NCI-H2196 (cell line): ENCODE data around the gene RPL32.
"Not testable (repeated sequence)": the region's sequence is repeated elsewhere in the genome, so short reads cannot be mapped to it uniquely, and the experiment has no call there.

ENCODE experiments used
- DNase-seq: peaks from one replicate; lab custom pipeline; 2025; ENCODE audit not compliant: unreplicated experiment; lab: John Stamatoyannopoulos, UW

The RPL32 gene

DNA sequence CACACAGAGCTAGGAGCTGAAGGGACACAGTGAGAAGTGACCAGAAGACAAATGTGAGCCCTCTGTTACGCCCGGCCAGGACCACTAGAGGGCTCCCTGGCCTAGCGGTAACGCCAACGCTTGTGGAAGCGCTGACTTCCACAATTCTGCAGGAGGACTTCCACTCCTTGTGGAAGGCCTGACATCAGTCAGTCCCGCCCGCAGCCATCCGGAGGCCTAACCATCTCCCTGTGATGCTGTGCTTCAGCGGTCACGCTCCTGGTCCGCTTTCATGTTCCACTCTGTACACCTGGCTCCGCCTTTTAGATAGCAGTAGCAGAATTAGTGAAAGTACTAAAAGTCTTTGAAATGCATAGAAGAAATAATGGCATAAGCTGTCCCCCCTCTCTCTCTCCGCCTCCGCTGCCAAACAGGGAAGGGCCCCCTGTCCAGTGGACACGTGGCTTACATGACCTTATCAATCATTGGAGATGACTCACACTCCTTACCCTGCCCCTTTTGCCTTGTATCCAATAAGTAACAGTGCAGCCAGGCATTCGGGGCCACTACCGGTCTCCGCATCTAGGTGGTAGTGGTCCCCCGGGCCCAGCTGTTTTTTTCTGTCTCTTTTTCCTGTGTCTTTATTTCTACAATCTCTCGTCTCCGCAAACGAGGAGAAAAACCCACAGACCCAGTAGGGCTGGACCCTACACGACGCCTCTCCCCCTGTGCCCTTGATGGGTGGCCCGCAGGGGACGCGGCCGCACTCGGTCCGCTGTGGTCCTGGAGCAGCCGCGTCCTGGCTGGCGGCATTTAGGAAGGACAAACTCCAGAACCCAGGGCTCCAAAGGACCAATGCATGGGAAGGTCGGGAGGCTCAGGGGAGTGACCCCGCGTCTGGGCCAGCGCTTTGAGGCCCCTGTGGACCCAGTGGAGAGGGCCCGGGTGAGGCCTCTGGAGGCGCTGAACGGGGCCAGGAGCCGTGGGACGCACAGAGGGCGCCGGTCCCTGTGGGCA is 27.0 kb upstream of the RPL32 start:
- DNase-seq = peak; percentile 69

DNA sequence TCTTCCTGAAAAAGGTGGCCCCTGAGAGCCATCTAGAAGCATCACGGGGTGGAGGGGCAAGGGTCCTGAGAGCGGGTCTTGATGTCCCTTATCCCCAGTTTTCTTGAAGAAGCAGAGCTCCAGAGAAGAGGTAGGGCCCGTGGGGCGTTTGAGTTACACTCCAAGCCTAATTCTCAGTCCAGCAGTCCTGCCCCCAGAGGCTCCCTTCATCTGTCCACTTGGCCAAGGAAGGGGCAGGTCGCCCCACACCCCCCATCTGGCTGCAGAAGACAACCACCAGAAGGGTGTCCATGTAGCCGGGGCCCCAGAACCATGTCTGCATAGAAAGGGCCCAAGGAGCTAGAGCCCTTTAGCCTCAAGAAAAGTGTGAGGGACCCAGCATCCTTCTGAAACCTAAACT is 25.5 kb upstream of the RPL32 start:
- DNase-seq = no peak

DNA sequence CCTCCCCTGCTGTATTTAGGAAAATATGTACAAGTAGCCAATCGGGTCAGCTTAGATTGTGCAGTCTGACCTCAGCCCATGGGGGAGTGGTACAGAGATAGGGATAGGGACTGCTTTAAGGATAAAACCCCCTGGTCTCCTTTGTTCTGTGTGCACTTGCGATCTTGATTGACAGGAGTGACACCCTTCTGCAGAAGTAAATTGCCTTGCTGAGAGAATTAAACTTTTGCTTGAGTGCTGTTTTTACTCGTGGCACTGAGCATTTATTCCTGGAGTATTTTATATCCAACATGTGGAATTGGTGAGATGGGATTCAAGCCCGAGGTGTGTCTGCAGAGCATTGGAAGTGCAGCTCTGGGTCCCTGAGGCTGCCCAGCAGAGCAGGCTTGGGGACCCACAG is 23.9 kb upstream of the RPL32 start:
- no peak for DNase-seq

DNA sequence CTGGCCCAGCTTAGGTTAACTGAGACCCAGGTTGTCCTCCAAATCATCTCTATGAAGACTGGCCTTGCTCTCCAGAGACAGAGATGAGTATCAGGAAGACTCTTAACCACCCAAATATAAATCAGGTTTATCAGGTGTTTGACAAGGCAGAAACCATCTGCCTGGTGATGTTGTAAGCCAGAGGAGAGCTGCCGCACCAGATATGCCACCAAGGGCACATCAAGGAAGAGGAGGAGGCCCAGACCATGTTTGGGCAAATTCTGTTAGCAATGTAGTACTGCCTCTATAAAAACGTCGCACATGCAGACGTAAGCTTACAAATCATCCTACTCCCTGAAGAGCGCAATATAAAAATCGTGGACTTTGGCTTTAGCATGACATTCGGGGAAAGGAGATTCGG is 21.0 kb upstream of the RPL32 start:
- DNase-seq = no peak

DNA sequence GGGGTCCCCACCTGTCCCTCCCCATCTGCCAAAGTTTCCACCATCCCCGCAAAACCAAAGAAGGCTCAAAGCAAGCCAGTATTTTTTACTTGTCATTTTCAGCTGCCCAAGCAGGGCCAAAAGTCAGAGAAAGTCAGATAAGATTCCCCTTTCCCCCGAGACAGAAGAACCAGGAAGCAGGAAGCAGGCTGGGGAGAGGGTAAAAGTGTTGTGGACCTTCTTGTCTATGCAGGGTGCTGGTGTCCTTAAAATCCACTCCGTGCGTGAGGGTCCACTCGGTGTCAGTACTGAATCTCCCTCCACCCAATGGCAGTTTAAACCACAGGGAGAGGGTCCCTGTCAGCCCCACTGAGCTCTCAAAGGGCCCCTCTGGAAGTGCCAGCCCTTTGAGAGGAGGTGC is 20.2 kb upstream of the RPL32 start:
- DNase-seq = no peak

DNA sequence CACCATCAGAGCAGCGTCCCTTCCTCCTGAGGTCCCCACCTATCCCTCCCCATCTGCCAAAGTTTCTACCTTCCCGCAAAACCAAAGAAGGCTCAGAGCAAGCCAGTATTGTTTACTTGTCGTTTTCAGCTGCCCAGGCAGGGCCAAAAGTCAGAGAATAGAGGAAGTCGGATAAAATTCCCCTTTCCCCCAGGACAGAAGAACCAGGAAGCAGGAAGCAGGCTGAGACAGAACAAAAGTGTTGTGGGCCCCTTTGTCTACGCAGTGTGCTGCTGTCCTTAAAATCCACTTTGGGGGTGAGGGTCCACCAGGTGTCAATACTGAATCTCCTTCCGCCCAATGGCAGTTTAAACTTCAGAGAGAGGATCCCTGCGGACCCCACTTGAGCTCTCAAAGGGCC is 18.5 kb upstream of the RPL32 start:
- DNase-seq = no peak

- DNase-seq = no peak
These were observed 15.3 kb upstream of the RPL32 start for GRCh38 chr3:12856626-12857025.

- no peak for DNase-seq
These were observed 13.2 kb upstream of the RPL32 start for GRCh38 chr3:12854565-12854964.

DNA sequence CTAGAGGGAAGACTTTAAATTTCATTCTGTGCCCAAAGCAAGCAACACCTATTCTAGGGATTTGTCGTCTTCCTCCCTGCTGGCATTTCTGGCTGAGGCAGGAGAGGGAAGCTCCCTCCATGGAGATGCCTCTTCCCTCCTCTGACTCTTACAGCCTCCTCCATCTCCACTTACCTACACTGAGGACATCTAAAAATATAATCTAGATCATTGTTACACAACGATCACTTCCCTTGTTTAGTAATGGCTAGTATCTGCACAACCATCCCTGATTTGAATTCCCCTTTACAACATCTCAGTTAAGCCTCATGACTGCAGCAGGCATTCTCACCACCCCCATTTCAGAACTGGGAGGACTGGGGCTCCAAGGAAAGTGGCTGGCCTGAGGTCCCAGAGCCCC is 12.5 kb upstream of the RPL32 start:
- DNase-seq = not testable (repeated sequence)

DNA sequence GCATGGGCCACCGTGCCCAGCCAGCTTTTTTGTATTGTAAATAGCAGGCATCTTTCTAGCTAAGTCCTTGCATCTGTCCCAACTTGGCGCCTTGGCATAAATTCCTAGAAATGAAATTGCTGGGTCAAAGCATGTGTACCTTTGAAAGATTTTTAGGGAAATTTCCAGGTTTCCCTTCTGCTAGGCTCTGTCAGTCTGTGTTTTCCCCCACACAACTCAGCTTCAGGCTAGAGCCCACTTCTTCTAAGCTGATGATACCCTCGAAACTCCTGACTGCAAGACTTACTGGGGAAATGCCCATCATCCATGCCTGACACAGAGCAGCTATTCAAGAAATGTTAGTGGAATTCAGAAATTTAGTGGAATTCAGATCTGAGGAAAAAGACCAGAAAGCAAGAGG is 10.8 kb upstream of the RPL32 start:
- no peak for DNase-seq

DNA sequence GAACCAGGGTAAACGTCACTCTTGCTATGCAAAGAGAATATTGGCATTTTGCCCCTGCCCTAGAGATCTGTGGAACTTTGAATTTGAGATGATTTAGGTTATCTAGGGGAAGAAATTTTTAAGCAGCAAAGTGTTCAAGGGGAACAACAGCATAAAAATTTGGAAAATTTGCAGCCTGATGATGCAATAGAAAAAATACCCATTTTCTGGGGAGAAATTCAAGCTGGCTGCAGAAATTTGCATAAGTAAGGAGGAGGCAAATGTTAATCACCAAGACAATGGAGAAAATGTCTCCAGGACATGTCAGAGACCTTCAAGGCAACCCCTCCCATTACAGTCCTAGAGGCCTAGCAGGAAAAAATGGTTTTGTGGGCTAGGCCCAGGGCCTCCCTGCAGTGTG is 4.4 kb upstream of the RPL32 start:
- no peak for DNase-seq

GRCh38 chr3:12842469-12842868 is 1.1 kb upstream of the RPL32 start:
- no peak for DNase-seq

- no peak for DNase-seq
These were observed 584 bp upstream of the RPL32 start for GRCh38 chr3:12841970-12842328.

DNA sequence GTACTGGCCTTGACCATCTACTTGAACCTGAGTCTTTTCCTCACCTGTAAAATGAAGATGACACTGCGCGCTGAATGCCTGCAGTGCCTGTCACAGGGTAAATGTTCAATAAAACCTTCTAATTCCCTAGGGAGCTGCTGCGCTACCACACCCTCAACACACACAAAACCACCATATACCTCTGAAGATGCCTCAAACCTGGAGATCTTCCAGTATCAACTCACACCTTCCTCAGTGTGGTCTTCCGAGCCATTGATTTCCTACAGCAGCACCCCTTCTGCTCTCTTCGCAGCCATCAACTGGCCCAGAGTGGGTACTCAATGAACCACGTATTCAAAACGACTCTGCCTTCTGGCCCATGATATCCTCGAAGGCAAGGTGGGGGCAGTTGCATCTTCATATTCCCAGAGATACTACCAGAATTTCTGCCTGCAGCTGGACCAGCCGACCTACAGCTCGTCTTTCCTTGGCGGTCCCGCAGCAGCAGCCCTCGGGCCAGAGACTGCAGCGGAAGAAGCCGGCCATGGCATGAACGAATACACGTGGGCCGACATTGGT is 695 bp downstream of the RPL32 start:
- DNase-seq = no peak

DNA sequence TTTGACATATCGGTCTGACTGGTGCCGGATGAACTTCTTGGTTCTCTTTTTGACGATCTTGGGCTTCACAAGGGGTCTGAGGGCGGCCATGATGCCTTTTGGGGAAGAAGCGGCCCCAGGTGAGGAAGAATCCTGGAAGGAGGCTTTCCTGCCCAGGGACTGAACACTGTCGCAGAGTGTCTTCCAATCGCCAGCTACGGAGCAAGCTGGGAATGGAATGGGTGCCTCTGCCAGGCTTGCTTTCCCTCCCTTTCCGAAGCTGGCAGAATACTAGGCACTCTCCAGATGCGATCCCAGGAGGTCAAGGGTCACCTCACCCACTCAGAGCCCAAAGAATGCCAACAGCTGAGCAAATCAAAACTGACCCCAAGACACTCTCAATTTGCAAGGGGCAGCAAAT is 1.2 kb downstream of the RPL32 start:
- not testable (repeated sequence) for DNase-seq

- no peak for DNase-seq
These were observed 2.0 kb downstream of the RPL32 start for GRCh38 chr3:12839156-12839946.

- no peak for DNase-seq
These were observed 3.0 kb downstream of the RPL32 start for GRCh38 chr3:12838179-12838965.

GRCh38 chr3:12837295-12837986 is 3.9 kb downstream of the RPL32 start:
- DNase-seq = no peak

- no peak for DNase-seq
These were observed 6.2 kb downstream of the RPL32 start for GRCh38 chr3:12835052-12835665.
